SK-N-SH (cell line): ENCODE data around the gene TYW1B.
"Not testable (repeated sequence)": the region's sequence is repeated elsewhere in the genome, so short reads cannot be mapped to it uniquely, and the experiment has no call there.

Experiments used
- CTCF ChIP-seq: fragments of 200-600 bp; sonication (generic); IDR thresholded peaks from 2 replicates; pipeline ENCODE4 v1.6.1; 2017; ENCODE audit warnings: antibody characterized with exemption, mild to moderate bottlenecking, moderate library complexity
- EP300 ChIP-seq, 2 experiments: IDR thresholded peaks; 2 replicates each; pipeline versions ENCODE4 v1.4.0 to v1.6.1; 2012; ENCODE audit warnings: borderline replicate concordance in 1 of 2, low read depth in 1 of 2, low read length in 1 of 2
- GABPA ChIP-seq: IDR thresholded peaks from 2 replicates; pipeline ENCODE4 v1.4.0; 2012; ENCODE audit warnings: low read depth, mild to moderate bottlenecking
- MAX ChIP-seq: IDR thresholded peaks from 2 replicates; pipeline ENCODE4 v1.4.0; 2012; ENCODE audit warnings: low read depth
- MEF2A ChIP-seq: IDR thresholded peaks from 2 replicates; pipeline ENCODE4 v1.4.0; 2012; ENCODE audit warnings: low read depth, borderline replicate concordance
- POLR2AphosphoS5 ChIP-seq: IDR thresholded peaks from 2 replicates; pipeline ENCODE4 v1.6.1; 2012; ENCODE audit warnings: low read depth, low read length
- REST ChIP-seq: IDR thresholded peaks from 2 replicates; pipeline ENCODE4 v1.6.1; 2012; ENCODE audit warnings: mild to moderate bottlenecking, low read depth, low read length, moderate library complexity
- TAF1 ChIP-seq: IDR thresholded peaks from 2 replicates; pipeline ENCODE4 v1.6.1; 2012; ENCODE audit warnings: low read depth, mild to moderate bottlenecking, low read length, moderate library complexity, borderline replicate concordance

- TF ChIP-seq REST; TAF1; CTCF; MAX; EP300 (IDR thresholded peaks at IDR 0.05; ENCODE audit: borderline replicate concordance in 1 of 2, low read depth in 1 of 2, low read length in 1 of 2); GABPA; MEF2A; POLR2AphosphoS5: not testable (repeated sequence)
Observed at GRCh38 chr7:72753229-72753628, 74.8 kb downstream of the TYW1B start.
